OCI-LY1 (cell line): ENCODE measurements around the gene KCNG3.

Experiments
- H2AFZ ChIP-seq: fragments of 200-600 bp; sonication (generic), shearing (Covaris generic); 2 replicates; pipeline ENCODE4 v1.6.0; 2014; ENCODE audit warnings: antibody characterized with exemption, mild to moderate bottlenecking, low read length
- H3F3A ChIP-seq: fragments of 200-600 bp; sonication (generic), shearing (Covaris generic); 2 replicates; pipeline ENCODE4 v1.6.0; 2014; ENCODE audit warnings: mild to moderate bottlenecking, antibody characterized with exemption, low read length, moderate library complexity; ENCODE audit not compliant: insufficient read depth
- H3K27ac ChIP-seq: fragments of 200-600 bp; sonication (generic); 2 replicates; pipeline ENCODE4 v1.5.1; 2014; ENCODE audit warnings: low read length, mixed run types, mild to moderate bottlenecking, low read depth; ENCODE audit not compliant: poor library complexity, severe bottlenecking
- H3K27me3 ChIP-seq: fragments of 200-600 bp; sonication (generic); 2 replicates; pipeline ENCODE4 v1.6.0; 2014; ENCODE audit warnings: antibody characterized with exemption, mild to moderate bottlenecking, low read length, moderate library complexity; ENCODE audit not compliant: insufficient read depth
- H3K36me3 ChIP-seq: fragments of 200-600 bp; sonication (generic); 2 replicates; pipeline ENCODE4 v1.6.1; 2014; ENCODE audit warnings: mild to moderate bottlenecking, antibody characterized with exemption, low read length, moderate library complexity, mixed read lengths; ENCODE audit not compliant: insufficient read depth
- H3K4me1 ChIP-seq: fragments of 200-600 bp; sonication (generic); 2 replicates; pipeline ENCODE4 v1.5.1; 2014; ENCODE audit warnings: mild to moderate bottlenecking, low read length, moderate library complexity; ENCODE audit not compliant: insufficient read depth, severe bottlenecking
- H3K4me2 ChIP-seq: fragments of 200-600 bp; sonication (generic), shearing (Covaris generic); 2 replicates; pipeline ENCODE4 v1.6.1; 2014; ENCODE audit warnings: low read length
- H3K4me3 ChIP-seq: fragments of 200-600 bp; sonication (generic); 2 replicates; pipeline ENCODE4 v1.5.1; 2014; ENCODE audit warnings: low read length, low read depth, mild to moderate bottlenecking, mixed read lengths; ENCODE audit not compliant: poor library complexity, severe bottlenecking
- H3K79me2 ChIP-seq: fragments of 200-600 bp; shearing (Covaris generic); 2 replicates; pipeline ENCODE4 v1.6.1; 2016; ENCODE audit warnings: mixed run types, low read length, mixed read lengths; ENCODE audit not compliant: insufficient read depth
- H3K9ac ChIP-seq: fragments of 200-600 bp; sonication (generic), shearing (Covaris generic); 2 replicates; pipeline ENCODE4 v1.6.1; 2014; ENCODE audit warnings: mild to moderate bottlenecking, low read length, mixed read lengths
- H3K9me2 ChIP-seq: fragments of 200-600 bp; sonication (generic), shearing (Covaris generic); 2 replicates; pipeline ENCODE4 v1.6.1; 2014; ENCODE audit warnings: low read depth, mild to moderate bottlenecking, low read length, mixed read lengths
- H3K9me3 ChIP-seq: fragments of 200-600 bp; shearing (Covaris generic); 2 replicates; pipeline ENCODE4 v1.6.1; 2014; ENCODE audit warnings: low read length, mixed read lengths
- H4K20me1 ChIP-seq: fragments of 200-600 bp; sonication (generic), shearing (Covaris generic); 2 replicates; pipeline ENCODE4 v1.6.0; 2016; ENCODE audit warnings: mild to moderate bottlenecking, low read length; ENCODE audit not compliant: insufficient read depth
- CTCF ChIP-seq: fragments of 200-600 bp; sonication (generic), shearing (Covaris generic); IDR thresholded peaks from 2 replicates; pipeline ENCODE4 v1.5.1; 2017; ENCODE audit warnings: mild to moderate bottlenecking, antibody characterized with exemption, low read length, moderate library complexity, mixed read lengths
- EZH2 ChIP-seq: fragments of 200-600 bp; sonication (generic), shearing (Covaris generic); IDR thresholded peaks from 2 replicates; pipeline ENCODE4 v1.8.0; 2017; ENCODE audit warnings: borderline replicate concordance, mixed run types, mild to moderate bottlenecking, antibody characterized with exemption, low read length, moderate library complexity, mixed read lengths

The KCNG3 gene

DNA sequence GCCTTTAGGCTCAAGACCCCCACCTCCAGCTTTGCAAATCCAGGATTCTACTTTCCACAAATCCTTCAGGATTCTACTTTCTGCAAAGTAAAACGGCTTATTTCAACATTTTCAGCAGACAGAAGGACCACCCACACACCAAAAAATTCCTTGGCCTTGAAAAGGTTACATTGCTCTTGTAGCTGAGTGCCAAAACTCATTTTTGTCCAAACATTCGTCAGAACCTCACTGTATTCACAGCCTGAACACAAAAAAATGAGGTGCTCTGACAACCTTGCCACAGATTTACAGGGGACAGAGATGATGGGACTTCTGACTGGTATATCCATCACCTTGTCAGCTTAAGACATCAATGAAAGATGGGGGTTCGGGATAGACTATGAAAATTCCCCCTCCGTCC, 69.7 kb downstream of the KCNG3 start:
- H3K27ac ChIP-seq = no peak overlapping the region
- H3K27me3 ChIP-seq = no peaks in the 10 kb centered on the region
- H4K20me1 ChIP-seq = no peaks in the 10 kb centered on the region
- TF ChIP-seq CTCF (no peak), EZH2 (no peak)
- no peaks in the 10 kb centered on the region for H3K9me3 ChIP-seq
- H3K4me1 ChIP-seq = no peaks in the 10 kb centered on the region
- H3K4me3 ChIP-seq = no peak overlapping the region
- H2AFZ ChIP-seq = no peak overlapping the region
- H3K36me3 ChIP-seq = no peaks in the 10 kb centered on the region
- H3K4me2 ChIP-seq = no peak overlapping the region
- H3F3A ChIP-seq = no peaks in the 10 kb centered on the region
- no peaks in the 10 kb centered on the region for H3K9me2 ChIP-seq
- no peaks in the 10 kb centered on the region for H3K79me2 ChIP-seq
- H3K9ac ChIP-seq = no peak overlapping the region

DNA sequence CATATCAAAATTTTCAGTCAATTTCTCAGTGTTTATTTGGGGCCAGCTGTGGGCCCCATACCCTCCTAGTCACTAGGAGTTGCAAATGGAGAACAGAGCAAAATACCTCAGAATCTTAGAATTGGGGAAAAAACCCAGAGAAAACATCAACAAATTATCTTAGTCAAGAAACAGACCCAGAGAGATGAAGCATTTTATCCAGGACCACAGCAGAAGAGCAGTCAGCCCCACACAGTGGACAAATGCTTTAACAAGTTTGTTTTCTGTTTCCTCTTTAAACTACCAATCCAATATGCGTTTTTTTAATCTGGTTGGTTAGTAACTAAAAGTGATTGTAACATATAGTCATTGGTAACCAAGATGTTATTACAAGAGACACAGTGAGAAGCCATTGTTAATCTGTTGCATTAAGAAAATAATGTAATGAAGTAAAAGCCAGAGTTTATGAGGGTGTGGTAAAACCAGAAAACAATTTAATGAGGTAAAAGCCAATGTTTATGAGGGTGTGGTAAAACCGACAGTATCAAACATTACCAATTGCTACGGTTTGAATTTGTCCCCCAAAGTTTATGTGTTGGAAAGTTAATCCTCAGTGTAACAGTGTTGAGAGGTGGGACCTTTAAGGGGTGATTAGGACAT, 72.1 kb downstream of the KCNG3 start:
- Histone ChIP-seq H3K9me2 (no peaks in the 10 kb centered on the region), H3K27me3 (no peaks in the 10 kb centered on the region), H3K79me2 (no peaks in the 10 kb centered on the region), H3K36me3 (no peaks in the 10 kb centered on the region), H3F3A (no peaks in the 10 kb centered on the region), H3K4me1 (no peaks in the 10 kb centered on the region), H4K20me1 (no peaks in the 10 kb centered on the region), H3K9me3 (no peaks in the 10 kb centered on the region), H3K27ac (no peak overlapping the region), H3K4me2 (no peak overlapping the region), H2AFZ (no peak overlapping the region), H3K9ac (no peak overlapping the region), H3K4me3 (no peak overlapping the region)
- TF ChIP-seq EZH2 (no peak), CTCF (no peak)

DNA sequence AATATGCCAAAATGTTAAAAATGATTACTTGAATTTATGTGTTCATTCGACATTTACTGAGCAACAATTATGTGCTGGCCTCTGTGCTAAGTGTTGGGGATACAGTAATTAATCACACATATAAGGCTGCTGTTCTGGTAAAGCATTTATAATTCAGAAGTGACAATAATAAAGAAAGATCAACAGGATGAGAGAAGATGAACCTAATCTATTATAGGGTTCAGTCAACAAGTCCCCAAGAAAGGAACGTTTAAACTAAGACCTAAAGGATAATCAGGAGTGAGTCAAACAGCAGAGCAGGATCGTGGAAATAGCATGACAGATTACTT, 72.7 kb downstream of the KCNG3 start:
- Histone ChIP-seq H3K27me3 (no peaks in the 10 kb centered on the region), H3K27ac (no peak overlapping the region), H3K9ac (no peak overlapping the region), H2AFZ (no peak overlapping the region), H3K79me2 (no peaks in the 10 kb centered on the region), H3K4me2 (no peak overlapping the region), H4K20me1 (no peaks in the 10 kb centered on the region), H3K4me1 (no peaks in the 10 kb centered on the region), H3F3A (no peaks in the 10 kb centered on the region), H3K4me3 (no peak overlapping the region), H3K36me3 (no peaks in the 10 kb centered on the region), H3K9me3 (no peaks in the 10 kb centered on the region), H3K9me2 (no peaks in the 10 kb centered on the region)
- TF ChIP-seq EZH2 (no peak), CTCF (no peak)
